MM.1S (cell line): ENCODE results near the gene FRMD6.

Source experiments
- DNase-seq: peaks from one replicate; pipeline ENCODE4 v3.0.0-alpha.2; 2015
- H2AFZ ChIP-seq: fragments of 300-600 bp; sonication (generic); 2 replicates; pipeline ENCODE4 v1.6.0; 2016; ENCODE audit warnings: antibody characterized with exemption, low read length
- H3F3A ChIP-seq: fragments of 300-600 bp; sonication (generic); 2 replicates; pipeline ENCODE4 v1.6.1; 2016; ENCODE audit warnings: mild to moderate bottlenecking, antibody characterized with exemption, low read length, moderate library complexity, mixed read lengths; ENCODE audit not compliant: insufficient read depth
- H3K27ac ChIP-seq: fragments of 300-600 bp; sonication (generic); 2 replicates; pipeline ENCODE4 v1.5.1; 2016; ENCODE audit warnings: mild to moderate bottlenecking, low read length
- H3K27me3 ChIP-seq: fragments of 300-600 bp; sonication (generic); replicated peaks from 2 replicates; pipeline ENCODE4 v1.6.0; 2016; ENCODE audit warnings: low read length; ENCODE audit not compliant: insufficient read depth
- H3K36me3 ChIP-seq: fragments of 300-600 bp; sonication (generic); replicated peaks from 2 replicates; pipeline ENCODE4 v1.6.1; 2016; ENCODE audit warnings: mild to moderate bottlenecking, low read length, mixed read lengths; ENCODE audit not compliant: insufficient read depth
- H3K4me1 ChIP-seq: fragments of 300-600 bp; sonication (generic); 2 replicates; pipeline ENCODE4 v1.6.1; 2016; ENCODE audit warnings: low read length, mixed read lengths
- H3K4me2 ChIP-seq: fragments of 300-600 bp; sonication (generic); 2 replicates; pipeline ENCODE4 v1.6.0; 2016; ENCODE audit warnings: low read depth, low read length
- H3K4me3 ChIP-seq: fragments of 300-600 bp; sonication (generic); 2 replicates; pipeline ENCODE4 v1.5.1; 2016; ENCODE audit warnings: low read length, mixed read lengths
- H3K79me2 ChIP-seq: fragments of 300-600 bp; sonication (generic); 2 replicates; pipeline ENCODE4 v1.6.1; 2016; ENCODE audit warnings: mixed run types, low read length, mixed read lengths
- H3K9ac ChIP-seq: fragments of 300-600 bp; sonication (generic); 2 replicates; pipeline ENCODE4 v1.6.1; 2016; ENCODE audit warnings: low read length, mixed read lengths
- H3K9me2 ChIP-seq: fragments of 300-600 bp; sonication (generic); replicated peaks from 2 replicates; pipeline ENCODE4 v1.6.1; 2016; ENCODE audit warnings: mild to moderate bottlenecking, low read length, mixed read lengths; ENCODE audit not compliant: insufficient read depth
- H3K9me3 ChIP-seq: fragments of 300-600 bp; sonication (generic); replicated peaks from 2 replicates; pipeline ENCODE4 v1.6.1; 2016; ENCODE audit warnings: mild to moderate bottlenecking, low read length, mixed read lengths; ENCODE audit not compliant: insufficient read depth
- H4K20me1 ChIP-seq: fragments of 300-600 bp; sonication (generic); 2 replicates; pipeline ENCODE4 v1.6.1; 2016; ENCODE audit warnings: mild to moderate bottlenecking, low read length, moderate library complexity, mixed read lengths; ENCODE audit not compliant: insufficient read depth
- CTCF ChIP-seq: fragments of 300-600 bp; sonication (generic); IDR thresholded peaks from 2 replicates; pipeline ENCODE4 v1.5.1; 2016; ENCODE audit warnings: antibody characterized with exemption, low read length, mixed read lengths
- EZH2 ChIP-seq: fragments of 300-600 bp; sonication (generic); optimal IDR thresholded peaks from 2 replicates; pipeline ENCODE3; 2017; ENCODE audit warnings: low read depth, mild to moderate bottlenecking, antibody characterized with exemption, low read length, mixed read lengths
- EZH2phosphoT487 ChIP-seq: fragments of 300-600 bp; sonication (generic); IDR thresholded peaks from 2 replicates; pipeline ENCODE4 v1.6.1; 2018; ENCODE audit warnings: antibody characterized with exemption, low read length

Gene FRMD6

GRCh38 chr14:51636109-51636508 is 15.6 kb upstream of the FRMD6 start:
- Histone ChIP-seq H3K9me3 (no peaks in the 10 kb centered on the region), H2AFZ (no peak overlapping the region), H3K4me1 (peaks cover 12% of the 10 kb centered on the region), H3K9ac (no peak overlapping the region), H3F3A (no peaks in the 10 kb centered on the region), H4K20me1 (no peaks in the 10 kb centered on the region), H3K27me3 (no peaks in the 10 kb centered on the region), H3K36me3 (no peaks in the 10 kb centered on the region), H3K4me3 (no peak overlapping the region), H3K9me2 (no peaks in the 10 kb centered on the region), H3K4me2 (no peak overlapping the region), H3K27ac (no peak overlapping the region), H3K79me2 (no peaks in the 10 kb centered on the region)
- TF ChIP-seq EZH2phosphoT487 (no peak), CTCF (no peak), EZH2 (no peak)
- DNase-seq = no peak

GRCh38 chr14:51638071-51638944 is 13.4 kb upstream of the FRMD6 start:
- Histone ChIP-seq H3K4me2 (no peak overlapping the region), H3K4me1 (no peaks in the 10 kb centered on the region), H3K9me2 (no peaks in the 10 kb centered on the region), H3K36me3 (no peaks in the 10 kb centered on the region), H3K9ac (no peak overlapping the region), H3K9me3 (no peaks in the 10 kb centered on the region), H3F3A (no peaks in the 10 kb centered on the region), H3K79me2 (no peaks in the 10 kb centered on the region), H3K4me3 (no peak overlapping the region), H3K27me3 (no peaks in the 10 kb centered on the region), H3K27ac (no peak overlapping the region), H4K20me1 (no peaks in the 10 kb centered on the region), H2AFZ (no peak overlapping the region)
- TF ChIP-seq EZH2phosphoT487 (no peak), EZH2 (no peak), CTCF (no peak)
- DNase-seq = no peak

DNA sequence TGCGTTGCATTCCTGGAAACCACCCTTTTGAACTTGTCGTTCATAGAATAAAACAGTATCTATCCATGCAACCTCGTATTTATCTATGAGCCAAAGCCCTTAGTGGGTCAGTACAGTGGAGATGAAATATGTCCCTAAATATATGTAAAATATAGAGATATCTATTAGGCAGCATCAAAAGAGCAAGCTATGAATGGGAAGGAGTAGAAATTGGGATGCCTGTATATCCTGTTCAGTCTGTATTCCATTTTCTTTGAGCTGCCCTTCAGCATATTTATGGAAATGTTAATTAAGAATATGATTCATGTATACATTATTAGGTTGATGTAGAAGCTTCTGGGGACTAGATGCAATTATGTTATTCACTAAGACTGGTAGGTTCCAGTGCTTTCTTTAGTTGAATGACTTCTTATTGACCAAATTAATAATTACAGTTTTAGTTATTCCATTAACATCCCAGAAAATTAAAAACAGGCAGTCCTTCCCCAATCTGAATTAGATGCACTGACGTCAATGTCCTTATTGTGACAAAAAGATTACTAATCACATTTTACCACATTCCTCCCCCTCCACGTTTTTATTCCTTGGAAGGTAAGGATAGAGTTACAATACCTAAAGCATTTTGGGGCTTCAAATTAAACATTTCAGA is 11.9 kb upstream of the FRMD6 start:
- Histone ChIP-seq H3K27ac (no peak overlapping the region), H3K4me1 (no peaks in the 10 kb centered on the region), H3K9ac (no peak overlapping the region), H4K20me1 (no peaks in the 10 kb centered on the region), H3K4me3 (no peak overlapping the region), H3K4me2 (no peak overlapping the region), H3K36me3 (no peaks in the 10 kb centered on the region), H2AFZ (no peak overlapping the region), H3K79me2 (no peaks in the 10 kb centered on the region), H3K9me3 (no peaks in the 10 kb centered on the region), H3F3A (no peaks in the 10 kb centered on the region), H3K9me2 (no peaks in the 10 kb centered on the region), H3K27me3 (no peaks in the 10 kb centered on the region)
- TF ChIP-seq CTCF = no peak
- TF ChIP-seq EZH2phosphoT487 = no peak
- no peak for TF ChIP-seq EZH2
- DNase-seq = no peak
